HG03066 (cell line): Measurements from ENCODE around the gene NPTXR.
"Not testable (repeated sequence)": the region's sequence is repeated elsewhere in the genome, so short reads cannot be mapped to it uniquely, and the experiment has no call there.

Source experiments
- ATAC-seq: cut with Tn5 transposase; IDR thresholded peaks from one replicate; pipeline ENCODE4 v1.9.1; 2021; ENCODE audit warnings: low read depth; ENCODE audit not compliant: unreplicated experiment

NPTXR gene

DNA sequence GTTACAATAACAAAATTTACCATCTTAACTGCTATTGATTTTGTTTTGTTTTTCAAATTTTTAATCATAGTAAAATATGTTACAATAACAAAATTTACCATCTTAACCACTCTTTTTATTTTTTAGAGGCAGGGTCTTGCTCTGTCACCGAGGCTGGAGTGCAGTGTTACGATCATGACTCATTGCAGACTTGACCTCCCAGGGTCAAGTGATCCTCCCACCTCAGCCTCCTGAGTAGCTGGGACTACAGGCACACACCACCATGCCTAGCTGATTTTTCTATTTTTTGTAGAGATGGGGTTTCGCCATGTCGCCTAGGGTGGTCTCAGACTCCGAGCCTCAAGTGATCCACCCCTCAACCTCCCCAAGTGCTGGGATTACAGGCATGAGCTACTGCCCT, 10.1 kb upstream of the NPTXR start:
- ATAC-seq = not testable (repeated sequence)

DNA sequence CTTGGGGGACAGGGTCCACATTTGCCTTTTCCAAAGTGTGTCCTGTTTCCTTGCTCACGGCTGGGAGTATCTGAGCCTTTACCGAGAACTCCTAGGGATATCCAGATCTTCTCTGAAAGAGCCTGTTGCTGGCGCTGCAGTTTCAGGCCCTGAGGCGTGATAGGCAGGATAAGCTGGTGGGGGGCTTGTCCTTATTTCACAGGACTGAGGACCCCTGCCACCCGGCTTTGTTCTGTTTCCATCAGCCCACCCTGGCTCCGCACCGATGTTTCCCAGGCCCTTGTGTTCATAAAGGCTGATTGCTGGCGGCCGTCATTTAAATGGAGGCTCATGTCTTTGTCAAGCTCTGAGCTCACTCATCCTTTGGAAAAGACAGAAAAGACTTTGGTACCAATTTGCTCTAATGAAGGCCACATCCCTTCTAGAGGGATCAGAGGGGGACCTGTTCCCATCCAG, 9.4 kb upstream of the NPTXR start:
- no peak for ATAC-seq

DNA sequence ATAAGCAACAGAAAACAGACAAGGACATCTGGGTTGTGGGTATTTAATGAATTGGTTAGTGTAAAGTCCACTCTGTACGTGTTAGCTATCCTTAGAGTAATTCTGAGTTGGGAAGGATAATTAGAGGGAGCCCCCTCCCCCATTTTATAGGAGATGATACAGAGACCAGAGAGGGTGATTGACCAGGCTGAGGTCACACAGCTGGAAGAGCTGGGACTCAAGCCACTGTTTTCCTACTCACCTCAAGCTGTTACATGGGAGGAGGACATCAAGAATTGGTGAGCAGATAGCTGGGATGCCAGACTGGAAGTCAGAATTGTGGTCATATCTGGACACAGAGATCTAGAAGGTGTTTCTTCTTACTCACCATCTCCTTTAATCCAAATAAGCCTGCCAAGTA, 8.7 kb upstream of the NPTXR start:
- ATAC-seq = no peak

DNA sequence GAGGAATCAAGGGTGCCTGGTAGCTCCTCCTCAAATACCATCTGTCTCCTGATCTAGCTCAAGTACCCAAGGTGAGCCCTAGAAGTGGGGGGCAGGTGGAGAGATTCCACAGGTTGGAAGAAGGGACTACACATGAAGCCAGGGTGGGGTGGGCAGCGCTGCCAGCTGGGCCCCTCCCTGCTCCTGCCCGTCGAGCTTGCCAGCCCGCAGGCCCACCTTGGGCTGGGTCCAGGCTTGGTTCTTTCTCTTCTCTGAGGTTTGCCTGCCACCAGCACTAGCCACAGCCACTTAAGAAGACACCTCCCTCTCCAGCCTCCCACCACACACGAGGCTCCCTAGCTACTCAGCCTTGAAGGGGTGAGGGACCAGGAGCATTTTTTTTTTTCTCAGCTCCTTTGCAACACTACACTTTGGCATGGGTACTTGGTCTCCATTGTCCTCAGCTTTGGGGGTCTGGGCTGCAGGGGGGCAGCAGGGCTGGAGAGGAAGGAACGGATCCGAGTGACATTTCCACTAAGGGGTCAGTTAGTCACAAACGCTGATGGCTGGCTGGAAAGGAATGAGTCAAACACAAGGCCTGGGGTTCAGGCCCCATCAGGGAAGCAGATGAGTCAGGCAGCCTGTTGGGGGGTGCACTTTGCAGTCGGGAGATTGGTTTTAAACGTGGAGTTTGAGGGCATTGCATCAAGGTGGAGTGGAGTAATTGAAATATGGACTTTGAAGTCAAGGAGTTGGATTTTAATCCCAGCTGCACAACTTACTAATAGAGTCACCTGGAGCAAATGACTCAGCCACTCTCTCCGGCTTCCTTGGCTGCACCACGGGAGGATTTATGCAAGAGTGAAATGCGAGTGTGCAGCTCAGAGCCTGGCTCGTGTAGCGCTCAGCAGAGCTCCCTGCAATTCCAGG, 7.4 kb upstream of the NPTXR start:
- no peak for ATAC-seq

DNA sequence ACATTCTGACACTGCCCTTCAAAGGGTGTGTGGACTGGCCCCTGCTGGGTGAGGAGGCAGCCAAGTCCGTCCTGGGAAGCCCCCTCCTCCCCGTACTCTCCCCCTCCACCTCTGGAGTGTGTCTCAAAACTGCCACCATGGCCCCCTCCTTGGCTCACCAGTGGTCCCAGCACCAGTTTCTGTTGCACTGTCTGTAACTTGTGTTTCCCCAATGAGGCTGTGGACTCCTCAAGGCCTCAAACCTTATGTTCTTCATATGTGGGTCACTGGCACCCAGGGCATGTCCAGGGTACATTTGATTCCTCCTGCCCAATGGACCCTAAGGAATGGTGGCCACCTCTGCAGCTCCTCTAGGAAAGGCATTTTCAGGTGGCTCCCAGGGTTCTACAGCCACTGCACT, 6.6 kb upstream of the NPTXR start:
- no peak for ATAC-seq

DNA sequence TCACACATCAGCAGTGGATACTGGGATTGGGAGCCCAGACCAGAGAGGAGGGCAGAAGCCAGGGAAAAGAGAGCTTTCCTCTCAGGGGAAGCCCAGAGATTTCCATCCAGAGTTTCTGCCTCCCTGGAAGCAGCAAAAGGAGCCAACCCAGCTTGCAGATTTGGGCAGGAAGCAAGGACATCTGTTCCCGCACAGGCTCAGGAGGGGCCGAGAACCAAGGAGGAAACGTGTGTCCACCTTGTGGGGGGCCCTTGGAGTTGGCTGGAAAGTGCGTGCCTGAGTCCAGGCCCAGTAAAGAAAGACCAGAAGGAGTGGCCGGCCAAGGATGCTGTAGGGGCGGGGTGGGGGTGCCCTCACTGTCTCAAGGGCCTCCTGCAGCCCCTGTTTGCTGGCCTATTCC, 6.0 kb upstream of the NPTXR start:
- no peak for ATAC-seq

DNA sequence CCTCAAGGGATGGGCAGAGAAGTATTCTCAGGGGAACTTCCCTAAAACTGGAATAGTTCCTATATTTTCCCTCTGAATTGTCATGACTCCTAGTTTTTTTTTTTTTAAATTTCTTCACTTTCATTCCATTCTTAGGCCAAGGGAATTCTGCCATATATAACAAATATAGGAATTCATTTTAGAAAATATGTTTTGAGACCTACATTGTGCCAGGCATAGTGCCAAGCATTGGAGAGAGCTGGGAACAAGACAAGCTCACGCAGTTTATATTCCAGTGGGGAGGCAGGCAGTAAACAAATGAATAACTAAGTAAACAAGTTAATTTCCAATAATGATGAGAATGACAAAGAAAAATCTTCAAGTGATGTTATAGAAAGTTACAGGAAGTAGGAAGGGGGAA, 2.6 kb upstream of the NPTXR start:
- ATAC-seq = no peak

DNA sequence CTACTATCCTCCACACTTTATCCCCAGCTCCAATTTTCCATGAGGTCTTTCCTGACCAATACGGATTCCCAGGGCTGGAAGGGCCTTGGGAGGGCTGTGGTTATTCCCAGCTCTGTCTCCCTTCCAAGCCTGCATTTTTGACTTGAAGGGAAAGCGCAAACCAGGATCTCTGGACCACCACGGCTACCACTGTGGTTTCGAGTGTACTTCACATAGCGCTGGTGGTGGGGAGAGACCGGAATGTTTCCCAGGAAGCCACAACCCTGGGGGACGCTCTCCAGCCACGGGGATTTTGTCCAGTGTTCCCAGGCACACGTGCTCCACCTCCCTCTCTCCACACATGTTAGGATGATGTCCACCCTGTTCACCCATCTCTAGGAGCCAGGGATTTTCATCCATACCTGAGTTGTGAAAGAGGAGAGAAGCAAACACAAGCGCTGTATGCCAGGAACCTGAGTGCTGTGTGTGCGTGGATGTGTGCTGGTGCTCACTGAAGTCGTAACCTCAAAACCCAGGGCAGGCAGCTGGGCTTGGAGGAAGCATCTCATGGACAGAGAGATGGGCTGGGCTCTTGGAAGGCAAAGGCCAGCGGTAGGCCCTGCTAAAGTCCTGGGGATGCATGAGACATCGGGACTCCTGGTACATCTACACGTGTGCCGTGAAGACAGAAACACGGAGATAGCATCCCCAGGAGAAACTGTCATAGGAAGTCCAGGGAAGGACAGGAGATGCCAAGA, 1.3 kb upstream of the NPTXR start:
- ATAC-seq = no peak

DNA sequence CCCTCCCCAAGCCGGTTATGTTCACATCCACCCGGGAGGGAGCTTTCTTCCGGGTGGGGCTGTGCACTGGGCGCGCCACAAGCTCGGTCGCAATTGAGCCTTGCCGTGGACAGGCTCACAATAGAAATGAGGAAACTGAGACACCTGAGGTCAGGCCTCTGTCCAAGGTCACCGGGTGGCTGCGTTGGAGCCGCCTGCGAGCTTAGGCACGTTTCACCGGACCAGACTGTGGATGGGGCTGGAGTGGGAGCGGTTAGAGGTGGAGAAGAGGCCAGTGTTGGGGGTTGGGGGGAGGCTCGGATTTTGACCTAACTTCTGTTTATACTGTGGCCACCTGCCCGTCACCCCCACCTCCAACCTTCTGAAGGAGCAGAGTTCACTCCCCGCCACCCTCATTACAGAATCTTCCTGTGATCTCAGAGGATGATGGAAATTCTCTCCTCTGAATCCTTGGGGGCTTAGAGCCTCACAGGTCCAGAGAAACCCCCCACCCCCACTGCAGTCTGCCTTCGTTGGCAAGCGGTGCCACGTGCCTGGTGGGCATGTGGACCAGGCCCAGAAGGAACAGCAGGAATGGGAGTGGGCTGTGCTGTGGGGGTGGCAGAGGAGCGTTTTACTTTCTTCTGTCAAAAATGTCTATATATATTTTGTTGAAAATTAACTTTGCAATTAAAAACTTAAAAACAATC, 631 bp upstream of the NPTXR start:
- ATAC-seq = no peak

DNA sequence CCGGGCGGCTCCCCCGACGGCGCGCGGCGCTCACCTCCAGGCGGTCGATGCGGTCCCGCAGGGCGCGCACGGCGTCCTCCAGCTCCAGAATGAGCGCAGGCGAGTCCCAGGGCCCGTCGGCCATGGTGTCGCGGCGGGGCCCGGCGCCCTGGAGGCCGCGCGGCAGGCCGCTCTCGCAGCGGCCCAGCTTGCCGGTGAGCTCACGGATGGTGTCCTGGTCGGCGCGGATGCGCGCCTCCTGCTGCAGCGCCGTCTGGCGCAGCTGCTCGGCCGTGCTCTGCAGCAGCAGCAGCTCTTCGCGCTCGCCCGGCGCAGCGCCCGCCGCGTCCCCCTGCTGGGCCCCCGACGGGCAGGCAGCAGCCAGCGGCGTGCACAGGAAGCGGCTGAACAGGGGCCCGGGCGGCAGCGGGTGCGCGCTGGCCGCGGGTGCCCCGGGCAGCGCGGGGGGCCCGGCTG, 599 bp downstream of the NPTXR start:
- no peak for ATAC-seq

DNA sequence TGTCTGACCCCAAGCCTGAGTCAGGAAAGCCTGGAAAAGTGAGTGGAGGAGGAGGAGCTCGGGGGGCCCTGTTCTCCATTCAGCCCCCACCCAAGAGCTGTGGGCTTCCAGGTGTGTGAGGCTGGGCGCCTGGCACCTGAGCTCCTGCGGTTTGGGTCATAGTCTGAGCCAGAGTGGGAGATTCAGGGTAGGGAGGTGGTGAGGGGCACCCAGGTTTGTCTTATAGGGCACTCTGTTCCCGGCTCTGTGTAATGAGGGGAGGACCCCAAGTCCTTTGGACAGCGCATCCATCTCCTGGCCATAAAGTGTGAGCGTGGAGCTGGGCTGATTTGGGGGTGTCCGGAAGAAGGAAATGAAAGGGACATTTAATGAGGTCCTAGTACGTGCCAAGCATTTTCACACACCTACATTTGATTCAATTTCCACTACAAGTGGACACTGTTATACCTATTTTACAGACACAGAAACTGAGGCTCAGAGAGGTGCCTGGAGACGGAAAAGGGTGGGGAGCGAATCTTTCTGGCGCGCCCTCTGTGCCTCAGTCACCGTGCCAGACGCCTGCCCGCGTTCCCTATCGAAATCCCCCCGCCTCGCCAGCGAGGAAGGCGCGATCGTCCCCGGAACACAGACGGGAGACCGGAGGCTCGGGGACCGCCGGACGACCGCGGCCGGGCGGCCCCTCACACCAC, 1.2 kb downstream of the NPTXR start:
- ATAC-seq = no peak

DNA sequence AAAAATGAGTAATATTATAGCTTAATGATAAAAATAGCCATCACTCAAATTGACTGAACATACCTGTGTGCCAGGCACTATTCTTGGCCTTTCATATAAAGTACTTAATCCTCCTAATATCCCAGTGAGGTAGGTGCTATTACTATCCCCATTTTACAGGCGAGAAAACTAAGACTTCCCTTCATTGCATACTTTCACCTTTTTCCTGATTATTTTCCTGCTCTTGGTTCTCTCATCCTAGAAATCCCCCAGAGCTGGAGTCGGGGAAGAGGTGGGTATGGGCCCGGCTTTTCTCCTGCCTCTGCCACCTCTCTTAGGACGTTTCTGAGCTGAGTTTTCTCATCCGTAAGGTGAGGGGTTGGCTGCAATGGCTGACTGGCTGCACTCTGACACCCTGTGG, 2.2 kb downstream of the NPTXR start:
- no peak for ATAC-seq

DNA sequence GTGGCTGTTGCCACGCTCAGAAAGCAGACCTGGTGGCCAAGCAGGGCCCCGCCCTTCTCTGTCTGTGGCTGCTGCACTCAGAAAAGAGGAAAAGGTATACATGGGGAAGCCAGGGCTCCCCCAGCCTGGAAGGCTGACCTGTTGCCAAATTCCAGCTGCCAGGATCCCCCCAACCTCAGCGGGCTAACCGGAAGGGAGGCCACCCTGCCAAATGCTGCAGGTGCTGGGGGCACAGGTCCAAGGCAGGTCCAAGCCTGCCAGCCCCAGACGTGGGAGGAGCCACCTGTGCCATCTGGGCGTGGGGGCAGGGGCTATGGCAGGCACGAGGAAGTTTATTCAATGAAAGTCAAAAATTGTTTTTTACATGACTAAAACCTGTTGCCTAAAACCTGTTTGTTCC, 2.6 kb downstream of the NPTXR start:
- no peak for ATAC-seq

DNA sequence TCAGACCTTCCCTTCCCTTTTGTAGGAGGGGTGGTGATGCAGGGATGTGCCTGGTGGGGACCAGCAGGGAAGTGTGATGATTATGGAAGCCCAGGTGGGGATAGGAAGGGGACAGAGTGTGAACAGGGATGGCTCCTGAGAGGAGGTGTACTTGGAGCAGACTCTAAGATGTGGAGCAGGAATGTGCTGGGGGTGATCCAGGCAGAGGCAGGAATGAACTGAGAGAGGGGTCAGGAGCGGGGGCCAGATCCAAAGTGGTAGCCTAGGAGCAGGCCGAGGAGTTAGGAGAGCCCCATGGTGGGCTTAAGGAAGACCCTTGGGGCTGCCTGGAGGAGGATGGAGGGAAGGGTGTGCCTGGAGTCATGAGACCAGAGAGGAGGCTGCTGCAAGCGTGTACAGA, 3.7 kb downstream of the NPTXR start:
- no peak for ATAC-seq

DNA sequence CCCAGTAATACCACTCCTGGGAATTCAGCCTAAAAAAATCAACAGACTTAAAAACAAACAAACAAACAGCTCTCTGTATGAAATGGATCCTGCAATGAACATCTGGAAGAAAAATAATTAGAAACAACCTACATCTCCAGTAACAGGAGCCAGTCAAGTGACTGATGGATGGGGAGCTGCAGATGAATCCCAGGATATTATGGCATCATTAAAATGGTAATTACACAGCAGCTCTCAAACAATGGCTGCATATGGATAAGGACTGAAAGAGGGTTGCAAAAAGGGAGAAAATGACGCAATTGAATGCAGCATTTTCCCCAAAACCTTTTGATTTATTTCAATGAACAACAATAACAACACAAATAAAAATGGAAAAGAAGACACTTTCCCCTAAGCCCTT, 4.1 kb downstream of the NPTXR start:
- ATAC-seq = no peak

DNA sequence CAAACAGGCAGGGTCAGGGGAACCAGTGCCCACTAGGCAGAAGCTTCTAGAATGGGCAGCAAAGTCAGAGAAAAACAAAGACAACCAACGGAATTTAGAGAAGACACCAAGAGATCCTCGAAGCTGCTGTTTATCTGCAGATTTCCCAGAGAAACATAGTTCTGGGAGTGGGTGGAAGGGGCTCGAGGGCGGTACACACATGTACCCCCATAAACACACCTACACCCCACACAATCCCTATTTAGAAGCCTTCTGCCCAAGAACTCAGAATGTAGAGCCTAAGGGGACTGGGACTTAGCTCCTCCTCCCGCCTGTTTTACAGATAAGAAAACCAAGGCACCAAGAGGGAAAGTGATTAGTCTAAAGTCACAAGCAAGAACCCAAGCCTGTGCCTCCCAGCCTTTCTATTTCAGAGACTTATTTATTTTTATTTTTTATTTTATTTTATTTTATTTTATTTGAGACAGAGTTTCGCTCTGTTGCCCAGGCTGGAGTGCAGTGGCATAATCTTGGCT, 6.4 kb downstream of the NPTXR start:
- ATAC-seq = no peak

DNA sequence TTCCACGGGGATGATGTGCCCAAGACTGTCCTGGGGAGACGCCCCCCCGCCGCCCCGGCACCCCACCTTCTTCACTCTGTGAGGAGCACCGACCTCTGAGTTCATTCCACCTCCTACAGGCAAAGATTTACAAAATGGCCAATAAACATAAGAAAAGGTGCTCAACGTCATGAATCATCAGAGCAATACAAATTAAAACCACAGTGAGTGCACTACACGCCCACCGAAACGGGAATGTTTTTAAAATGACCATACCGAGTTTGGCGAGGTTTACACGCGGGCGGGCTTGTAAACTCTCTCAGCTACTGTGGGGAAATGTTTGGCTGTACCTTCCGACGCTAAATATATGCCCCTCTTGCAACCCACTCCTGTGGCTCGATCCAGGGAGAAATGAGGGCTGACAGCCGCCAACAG, 7.9 kb downstream of the NPTXR start:
- ATAC-seq = no peak

DNA sequence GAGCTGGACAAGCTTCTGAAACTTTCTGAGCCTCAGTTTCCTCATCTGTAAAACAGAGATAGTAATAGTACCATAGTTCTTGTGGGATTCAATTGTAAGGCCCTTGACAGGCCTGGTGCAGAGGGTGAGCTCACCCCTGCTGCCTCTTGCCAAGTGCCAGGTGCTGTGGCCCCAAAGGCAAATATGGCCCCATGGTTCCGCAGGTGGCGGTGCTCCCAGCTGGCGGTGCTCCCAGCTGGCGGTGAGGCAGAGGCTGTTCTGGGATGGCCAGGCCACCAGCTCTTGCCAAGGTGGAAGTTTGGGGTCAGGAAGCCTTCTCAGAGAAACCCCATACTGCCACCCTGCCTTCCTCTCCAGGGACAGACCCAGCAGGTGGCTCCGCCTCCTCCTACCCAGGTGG, 8.8 kb downstream of the NPTXR start:
- ATAC-seq = no peak

DNA sequence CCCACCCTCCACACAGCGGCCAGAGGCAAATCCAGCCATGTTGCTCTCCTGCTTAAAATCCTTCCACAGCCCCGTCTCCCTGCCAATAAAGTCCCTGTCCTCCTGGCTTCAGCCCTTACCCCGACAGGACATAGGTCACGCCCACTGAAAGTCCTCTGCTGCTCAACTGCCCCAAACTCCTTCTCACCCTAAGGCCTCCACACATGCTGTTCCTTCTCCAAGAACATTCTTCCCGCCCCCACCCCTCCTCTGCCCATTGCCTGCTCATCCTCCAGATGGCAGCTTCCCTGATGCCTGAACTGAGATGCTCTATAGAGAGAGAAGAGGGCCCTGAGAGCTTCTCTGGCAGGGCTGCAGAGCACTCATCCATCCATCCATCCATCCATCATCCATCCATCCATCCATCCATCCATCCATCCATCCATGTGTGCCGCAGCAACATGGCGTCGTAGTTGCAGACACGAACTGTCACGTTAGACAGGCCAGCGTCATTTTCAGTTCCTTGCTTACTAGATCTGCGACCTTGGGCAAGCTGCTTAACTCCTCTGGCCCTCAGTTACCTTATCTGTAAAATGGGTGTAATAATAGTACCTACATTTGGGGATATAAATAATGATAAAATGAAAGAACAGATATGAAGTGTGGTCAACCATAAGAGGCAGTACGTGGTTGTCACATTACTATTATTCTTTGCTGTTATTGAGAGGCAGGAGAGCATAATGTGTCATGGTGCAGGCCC, 9.4 kb downstream of the NPTXR start:
- no peak for ATAC-seq

DNA sequence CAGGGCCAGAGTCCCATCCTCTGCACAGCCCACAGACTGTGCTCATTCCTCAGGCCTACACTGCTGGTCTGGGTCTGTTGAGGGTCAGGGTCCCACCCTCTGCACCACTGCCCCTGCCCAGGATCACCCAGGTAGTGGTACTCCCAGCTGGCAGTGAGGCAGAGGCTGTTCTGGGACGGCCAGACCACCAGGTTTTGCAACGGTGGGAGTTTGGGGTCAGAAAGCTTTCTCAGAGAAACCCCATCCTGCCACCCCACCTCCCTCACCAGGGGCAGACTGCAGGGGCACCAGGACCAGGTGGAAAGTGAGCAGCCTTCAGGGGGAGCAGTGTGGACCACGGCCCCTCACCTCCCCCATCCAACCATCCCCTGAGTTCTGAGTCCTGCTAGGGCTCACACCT, 10.8 kb downstream of the NPTXR start:
- no peak for ATAC-seq
